Loucy (cell line): Measurements from ENCODE around the gene ITGA8.

Source experiments
- H2AFZ ChIP-seq: fragments of 200-600 bp; sonication (generic); 2 replicates; pipeline ENCODE4 v1.6.0; 2016; ENCODE audit warnings: antibody characterized with exemption, mild to moderate bottlenecking, low read length, moderate library complexity
- H3F3A ChIP-seq: fragments of 200-600 bp; 2 replicates; pipeline ENCODE4 v1.6.0; 2016; ENCODE audit warnings: antibody characterized with exemption, low read depth, mild to moderate bottlenecking
- H3K27me3 ChIP-seq: fragments of 200-600 bp; sonication (generic); 2 replicates; pipeline ENCODE4 v1.6.1; 2014; ENCODE audit warnings: low read length, mild to moderate bottlenecking; ENCODE audit not compliant: insufficient read depth, poor library complexity, severe bottlenecking
- H3K36me3 ChIP-seq: fragments of 200-600 bp; sonication (generic); 2 replicates; pipeline ENCODE4 v1.6.1; 2016; ENCODE audit warnings: low read length; ENCODE audit not compliant: insufficient read depth
- H3K4me1 ChIP-seq: fragments of 200-600 bp; sonication (generic); 2 replicates; pipeline ENCODE4 v1.5.1; 2014; ENCODE audit warnings: low read length, mild to moderate bottlenecking; ENCODE audit not compliant: insufficient read depth, poor library complexity, severe bottlenecking
- H3K4me2 ChIP-seq: fragments of 200-600 bp; sonication (generic); 2 replicates; pipeline ENCODE4 v1.6.0; 2014; ENCODE audit warnings: antibody characterized with exemption, low read length, low read depth, mild to moderate bottlenecking; ENCODE audit not compliant: poor library complexity, severe bottlenecking
- H3K4me3 ChIP-seq: fragments of 200-600 bp; sonication (generic); 2 replicates; pipeline ENCODE4 v1.5.1; 2014; ENCODE audit warnings: low read length, mild to moderate bottlenecking, mixed read lengths; ENCODE audit not compliant: poor library complexity, severe bottlenecking
- H3K79me2 ChIP-seq: fragments of 200-600 bp; sonication (generic); 2 replicates; pipeline ENCODE4 v1.6.1; 2014; ENCODE audit warnings: low read length; ENCODE audit not compliant: insufficient read depth
- H3K9ac ChIP-seq: fragments of 200-600 bp; sonication (generic); 2 replicates; pipeline ENCODE4 v1.6.0; 2014; ENCODE audit warnings: mild to moderate bottlenecking, low read depth, low read length, moderate library complexity; ENCODE audit not compliant: poor library complexity, severe bottlenecking
- H3K9me2 ChIP-seq: fragments of 200-600 bp; sonication (generic); replicated peaks from 2 replicates; pipeline ENCODE4 v1.6.1; 2016; ENCODE audit warnings: low read depth, low read length, mixed read lengths
- H3K9me3 ChIP-seq: fragments of 200-600 bp; sonication (generic); 2 replicates; pipeline ENCODE4 v1.6.1; 2014; ENCODE audit warnings: mild to moderate bottlenecking, antibody characterized with exemption, low read length, low read depth; ENCODE audit not compliant: insufficient read depth
- H4K20me1 ChIP-seq: fragments of 200-600 bp; sonication (generic); 2 replicates; pipeline ENCODE4 v1.6.0; 2014; ENCODE audit warnings: antibody characterized with exemption, low read length, mild to moderate bottlenecking; ENCODE audit not compliant: insufficient read depth, poor library complexity, severe bottlenecking
- EZH2phosphoT487 ChIP-seq: fragments of 200-600 bp; IDR thresholded peaks from 2 replicates; pipeline ENCODE4 v1.6.1; 2018; ENCODE audit warnings: antibody characterized with exemption, mild to moderate bottlenecking, moderate library complexity, borderline replicate concordance
- TF ChIP-seq, protein P1 (sequence below): fragments of 200-600 bp; sonication (generic); conservative IDR thresholded peaks from 2 replicates; pipeline ENCODE4 v1.5.1; 2014; ENCODE audit warnings: mild to moderate bottlenecking, antibody characterized with exemption, low read length

Gene ITGA8

DNA sequence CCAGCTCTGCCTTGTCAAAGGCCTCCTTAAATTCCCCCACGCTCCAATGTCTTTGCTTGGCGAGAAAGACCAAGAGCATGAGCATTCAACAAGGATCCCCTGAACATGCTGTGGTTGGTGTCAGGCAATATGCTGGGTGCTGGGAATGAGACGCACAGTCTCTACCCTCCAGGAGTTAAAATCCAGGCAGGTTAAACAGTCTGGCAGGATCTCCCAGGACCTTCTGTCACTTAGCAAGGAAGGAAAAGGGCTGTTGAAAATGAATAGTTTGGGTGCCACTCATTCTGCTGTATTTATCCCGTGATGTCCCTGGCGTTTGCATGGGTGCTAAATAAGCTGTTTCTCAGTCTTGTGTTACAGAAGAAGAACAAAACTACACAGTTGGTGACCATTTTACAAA is 21.9 kb upstream of the ITGA8 start:
- Histone ChIP-seq H3K4me2 (no peak overlapping the region), H3K4me1 (no peaks in the 10 kb centered on the region), H3K4me3 (no peak overlapping the region), H3K9me3 (no peaks in the 10 kb centered on the region), H4K20me1 (no peaks in the 10 kb centered on the region), H3K9me2 (no peaks in the 10 kb centered on the region), H3K36me3 (no peaks in the 10 kb centered on the region), H3K27me3 (no peaks in the 10 kb centered on the region), H3K79me2 (no peaks in the 10 kb centered on the region), H3F3A (no peaks in the 10 kb centered on the region), H2AFZ (no peak overlapping the region), H3K9ac (no peak overlapping the region)
- TF ChIP-seq, protein P1, sequence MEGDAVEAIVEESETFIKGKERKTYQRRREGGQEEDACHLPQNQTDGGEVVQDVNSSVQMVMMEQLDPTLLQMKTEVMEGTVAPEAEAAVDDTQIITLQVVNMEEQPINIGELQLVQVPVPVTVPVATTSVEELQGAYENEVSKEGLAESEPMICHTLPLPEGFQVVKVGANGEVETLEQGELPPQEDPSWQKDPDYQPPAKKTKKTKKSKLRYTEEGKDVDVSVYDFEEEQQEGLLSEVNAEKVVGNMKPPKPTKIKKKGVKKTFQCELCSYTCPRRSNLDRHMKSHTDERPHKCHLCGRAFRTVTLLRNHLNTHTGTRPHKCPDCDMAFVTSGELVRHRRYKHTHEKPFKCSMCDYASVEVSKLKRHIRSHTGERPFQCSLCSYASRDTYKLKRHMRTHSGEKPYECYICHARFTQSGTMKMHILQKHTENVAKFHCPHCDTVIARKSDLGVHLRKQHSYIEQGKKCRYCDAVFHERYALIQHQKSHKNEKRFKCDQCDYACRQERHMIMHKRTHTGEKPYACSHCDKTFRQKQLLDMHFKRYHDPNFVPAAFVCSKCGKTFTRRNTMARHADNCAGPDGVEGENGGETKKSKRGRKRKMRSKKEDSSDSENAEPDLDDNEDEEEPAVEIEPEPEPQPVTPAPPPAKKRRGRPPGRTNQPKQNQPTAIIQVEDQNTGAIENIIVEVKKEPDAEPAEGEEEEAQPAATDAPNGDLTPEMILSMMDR, result no peak
- no peak for TF ChIP-seq EZH2phosphoT487

DNA sequence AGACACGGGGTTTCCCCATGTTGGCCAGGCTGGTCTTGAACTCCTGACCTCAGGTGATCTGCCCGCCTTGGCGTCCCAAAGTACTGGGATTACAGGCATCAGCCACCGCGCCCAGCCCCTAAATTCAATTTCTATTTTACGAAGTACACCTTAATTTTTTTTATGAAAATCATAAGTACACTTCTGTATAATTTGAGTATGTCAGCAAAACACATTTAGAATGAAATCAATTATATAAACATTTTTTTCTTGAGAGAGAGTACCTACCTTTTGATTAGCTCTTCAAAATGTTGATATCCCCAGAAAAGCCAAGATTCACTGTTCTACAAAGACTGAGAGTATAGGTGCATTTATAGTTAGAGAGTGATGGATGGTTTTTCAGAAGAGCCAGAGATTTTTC is 20.5 kb upstream of the ITGA8 start:
- TF ChIP-seq EZH2phosphoT487, result no peak
- TF ChIP-seq, protein P1, result no peak
- Histone ChIP-seq H2AFZ (no peak overlapping the region), H4K20me1 (no peaks in the 10 kb centered on the region), H3K27me3 (no peaks in the 10 kb centered on the region), H3K9me3 (no peaks in the 10 kb centered on the region), H3K4me3 (no peak overlapping the region), H3K79me2 (no peaks in the 10 kb centered on the region), H3K4me2 (no peak overlapping the region), H3F3A (no peaks in the 10 kb centered on the region), H3K9me2 (no peaks in the 10 kb centered on the region), H3K4me1 (no peaks in the 10 kb centered on the region), H3K36me3 (no peaks in the 10 kb centered on the region), H3K9ac (no peak overlapping the region)

DNA sequence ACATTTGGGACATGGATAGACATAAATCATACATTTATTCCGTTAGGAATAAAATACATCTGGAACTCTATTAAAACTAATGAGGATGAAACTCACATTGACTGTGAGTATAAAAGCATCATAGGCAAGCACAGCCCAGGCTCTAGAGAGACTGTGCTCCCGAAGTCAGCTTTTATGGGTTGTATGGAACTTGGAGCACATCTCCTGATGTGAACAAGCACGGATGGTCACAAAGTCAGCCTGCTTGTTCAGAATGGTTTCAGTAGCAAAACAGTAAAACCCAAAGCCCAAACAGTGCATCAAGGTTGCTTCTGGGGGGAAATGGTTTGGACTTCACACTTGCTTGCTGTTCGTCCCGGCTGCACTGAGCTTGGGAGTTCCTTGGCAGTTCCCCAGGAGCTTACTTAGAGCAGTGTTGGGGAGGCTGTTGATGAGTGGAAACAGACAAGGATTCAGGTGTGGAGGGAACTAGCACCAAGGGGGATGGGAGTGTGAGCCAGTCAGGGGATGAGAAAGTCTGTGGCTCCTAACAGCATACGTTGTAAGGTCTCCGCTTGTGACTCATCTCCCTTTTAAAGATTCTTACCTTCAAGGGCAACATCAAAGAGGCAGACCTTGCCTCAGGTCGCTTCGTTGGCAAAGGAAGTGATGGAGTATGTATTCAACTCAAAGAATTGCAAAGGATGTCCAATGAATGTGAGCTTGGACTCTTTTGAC is 19.7 kb upstream of the ITGA8 start:
- TF ChIP-seq EZH2phosphoT487, result no peak
- TF ChIP-seq, protein P1, result no peak
- Histone ChIP-seq H4K20me1 (no peaks in the 10 kb centered on the region), H3F3A (no peaks in the 10 kb centered on the region), H3K4me1 (no peaks in the 10 kb centered on the region), H3K9ac (no peak overlapping the region), H3K9me2 (no peaks in the 10 kb centered on the region), H3K4me3 (no peak overlapping the region), H3K36me3 (no peaks in the 10 kb centered on the region), H3K9me3 (no peaks in the 10 kb centered on the region), H3K27me3 (no peaks in the 10 kb centered on the region), H2AFZ (no peak overlapping the region), H3K79me2 (no peaks in the 10 kb centered on the region), H3K4me2 (no peak overlapping the region)
